Osteoblast (primary cell): ENCODE measurements around the gene CTDP1. TPM values are rescaled to one million over a fixed set of nuclear protein-coding genes. Genes with fewer than 3 reads are reported as not detected.

Experiments
- DNase-seq: peaks from one replicate; pipeline ENCODE4 v3.0.0; 2011; ENCODE audit warnings: low spot score, mixed read lengths; ENCODE audit not compliant: insufficient read length; ENCODE audit errors: missing footprints
- H2AFZ ChIP-seq: 2 replicates; pipeline ENCODE4 v1.6.0; 2011; ENCODE audit warnings: mild to moderate bottlenecking, low read length
- H3K27ac ChIP-seq: 2 replicates; pipeline ENCODE4 v1.5.1; 2011; ENCODE audit warnings: mild to moderate bottlenecking, low read depth, low read length, moderate library complexity
- H3K27me3 ChIP-seq: 2 replicates; pipeline ENCODE4 v1.6.0; 2012; ENCODE audit warnings: mild to moderate bottlenecking, control low read depth, inconsistent platforms, low read length, moderate library complexity; ENCODE audit not compliant: insufficient read depth
- H3K36me3 ChIP-seq: 2 replicates; pipeline ENCODE4 v1.5.1; 2011; ENCODE audit warnings: mild to moderate bottlenecking, low read length, control low read depth, moderate library complexity; ENCODE audit not compliant: insufficient read depth
- H3K4me1 ChIP-seq: 2 replicates; pipeline ENCODE4 v1.5.1; 2011; ENCODE audit warnings: mild to moderate bottlenecking, low read length, control low read depth, moderate library complexity; ENCODE audit not compliant: insufficient read depth
- H3K4me2 ChIP-seq: 2 replicates; pipeline ENCODE4 v1.6.0; 2011; ENCODE audit warnings: mild to moderate bottlenecking, low read length; ENCODE audit not compliant: insufficient read depth
- H3K4me3 ChIP-seq: fragments of 200-600 bp; sonication (generic); 3 replicates; pipeline ENCODE4 v1.5.1; 2012; ENCODE audit warnings: mild to moderate bottlenecking, low read length, inconsistent platforms; ENCODE audit not compliant: insufficient read depth
- H3K79me2 ChIP-seq: 2 replicates; pipeline ENCODE4 v1.6.0; 2012; ENCODE audit warnings: mild to moderate bottlenecking, low read length, control low read depth, inconsistent platforms; ENCODE audit not compliant: insufficient read depth
- H3K9me3 ChIP-seq: 2 replicates; pipeline ENCODE4 v1.5.1; 2011; ENCODE audit warnings: low read depth, low read length, control low read depth
- H4K20me1 ChIP-seq: 2 replicates; pipeline ENCODE4 v1.6.0; 2012; ENCODE audit warnings: mild to moderate bottlenecking, low read length, control low read depth; ENCODE audit not compliant: insufficient read depth
- CTCF ChIP-seq: IDR thresholded peaks from 2 replicates; pipeline ENCODE4 v1.5.1; 2011; ENCODE audit warnings: mild to moderate bottlenecking, low read depth, low read length, moderate library complexity; ENCODE audit errors: extremely low read depth
- total RNA-seq: library from RNA; depleted of rRNA; stranded (reverse); fragments of >200 nt; gene quantifications from 2 replicates; pipeline ENCODE4 v1.2.3, GENCODE V29; 2012

The CTDP1 gene
- total RNA-seq, 1 donor: 26.8 TPM

GRCh38 chr18:79645291-79645983, 34.2 kb upstream of the CTDP1 start:
- DNase-seq: no peak
- H3K4me3 ChIP-seq: no peak overlapping the region
- H3K27me3 ChIP-seq: peaks cover 5% of the 10 kb centered on the region
- no peaks in the 10 kb centered on the region for H3K79me2 ChIP-seq
- H2AFZ ChIP-seq: no peak overlapping the region
- H3K4me2 ChIP-seq: no peak overlapping the region
- H3K9me3 ChIP-seq: no peaks in the 10 kb centered on the region
- H3K27ac ChIP-seq: no peak overlapping the region
- no peaks in the 10 kb centered on the region for H3K36me3 ChIP-seq
- TF ChIP-seq CTCF: no peak
- no peaks in the 10 kb centered on the region for H4K20me1 ChIP-seq
- no peaks in the 10 kb centered on the region for H3K4me1 ChIP-seq

- Histone ChIP-seq H3K9me3 (no peaks in the 10 kb centered on the region), H4K20me1 (no peaks in the 10 kb centered on the region), H3K36me3 (no peaks in the 10 kb centered on the region), H3K4me3 (no peak overlapping the region), H3K4me2 (no peak overlapping the region), H2AFZ (no peak overlapping the region), H3K79me2 (no peaks in the 10 kb centered on the region), H3K4me1 (no peaks in the 10 kb centered on the region), H3K27ac (no peak overlapping the region), H3K27me3 (peaks cover 12% of the 10 kb centered on the region)
- no peak for TF ChIP-seq CTCF
- DNase-seq: no peak
Observed at GRCh38 chr18:79647307-79647706, 32.3 kb upstream of the CTDP1 start.

GRCh38 chr18:79650959-79651358, 28.6 kb upstream of the CTDP1 start:
- TF ChIP-seq CTCF: no peak
- Histone ChIP-seq H3K27ac (no peak overlapping the region), H3K79me2 (no peaks in the 10 kb centered on the region), H2AFZ (no peak overlapping the region), H3K9me3 (no peaks in the 10 kb centered on the region), H3K27me3 (peaks cover 25% of the 10 kb centered on the region), H3K4me3 (no peak overlapping the region), H3K36me3 (no peaks in the 10 kb centered on the region), H4K20me1 (no peaks in the 10 kb centered on the region), H3K4me2 (no peak overlapping the region), H3K4me1 (no peaks in the 10 kb centered on the region)
- DNase-seq: no peak

GRCh38 chr18:79657342-79657996, 22.1 kb upstream of the CTDP1 start:
- H4K20me1 ChIP-seq: no peaks in the 10 kb centered on the region
- no peaks in the 10 kb centered on the region for H3K4me1 ChIP-seq
- no peaks in the 10 kb centered on the region for H3K9me3 ChIP-seq
- H3K27ac ChIP-seq: no peak overlapping the region
- no peak overlapping the region for H2AFZ ChIP-seq
- TF ChIP-seq CTCF: no peak
- H3K4me3 ChIP-seq: no peak overlapping the region
- DNase-seq: no peak
- H3K4me2 ChIP-seq: no peak overlapping the region
- peaks cover 41% of the 10 kb centered on the region for H3K27me3 ChIP-seq
- H3K36me3 ChIP-seq: no peaks in the 10 kb centered on the region
- no peaks in the 10 kb centered on the region for H3K79me2 ChIP-seq
